ENCODE results near the gene ARHGEF19.

GRCh38 chr1:16237343-16237830 lies 24.9 kb upstream of the ARHGEF19 start:
- TF ChIP-seq POLR2A (IDR thresholded peaks at IDR 0.05; ENCODE audit: extremely low read depth, insufficient read length) (no peak), CTCF (IDR thresholded peaks at IDR 0.05; ENCODE audit: low read depth, low read length) (no peak), MAX (IDR thresholded peaks at IDR 0.05; ENCODE audit: low read depth, low read length) (no peak), MYC (IDR thresholded peaks at IDR 0.05; ENCODE audit: low read depth, low read length) (no peak)
